Lung (tissue), 12 donors: ENCODE data around the gene ADIPOR2. TPM values are rescaled to one million over a fixed set of nuclear protein-coding genes. Genes with fewer than 3 reads are reported as not detected.

Source experiments
- ATAC-seq: fragments of 200-7000 bp; cut with Tn5 transposase; one replicate; pipeline ENCODE4 v1.9.1; 2020; ENCODE audit warnings: moderate number of reproducible peaks; ENCODE audit not compliant: insufficient read depth, low FRiP score
- DNase-seq, 3 donors: peaks; one replicate each; pipeline ENCODE4 v3.0.0-alpha.2; 2013 to 2017
- H3K27ac ChIP-seq, 2 donors: one replicate each; pipeline ENCODE4 v1.5.1; 2013; ENCODE audit warnings: mild to moderate bottlenecking in 2 of 2, moderate library complexity in 2 of 2, control low read depth in 1 of 2, inconsistent platforms in 1 of 2, low read depth in 1 of 2, low read length in 1 of 2
- H3K27me3 ChIP-seq, 3 donors: one replicate each; pipeline ENCODE4 v1.5.1; 2013; ENCODE audit warnings: low read length in 2 of 3; ENCODE audit not compliant: control insufficient read depth in 3 of 3, insufficient read depth in 3 of 3
- H3K36me3 ChIP-seq, 4 donors: one replicate each; pipeline ENCODE4 v1.5.1; 2013; ENCODE audit warnings: low read length in 4 of 4, mild to moderate bottlenecking in 1 of 4, moderate library complexity in 1 of 4; ENCODE audit not compliant: control insufficient read depth in 4 of 4, insufficient read depth in 4 of 4
- H3K4me1 ChIP-seq, 5 donors: one replicate each; pipeline ENCODE4 v1.5.1; 2013; ENCODE audit warnings: low read length in 5 of 5, mild to moderate bottlenecking in 2 of 5, moderate library complexity in 1 of 5; ENCODE audit not compliant: control insufficient read depth in 5 of 5, insufficient read depth in 5 of 5
- H3K4me3 ChIP-seq: one replicate; pipeline ENCODE4 v1.5.1; 2013; ENCODE audit warnings: mild to moderate bottlenecking, control low read depth, moderate library complexity
- H3K9ac ChIP-seq, 2 donors: one replicate each; pipeline ENCODE4 v1.5.1; 2013; ENCODE audit warnings: low read length in 2 of 2, control low read depth in 1 of 2; ENCODE audit not compliant: insufficient read depth in 1 of 2
- H3K9me3 ChIP-seq, 4 donors: one replicate each; pipeline ENCODE4 v1.5.1; 2013; ENCODE audit warnings: low read length in 3 of 4, mild to moderate bottlenecking in 1 of 4, moderate library complexity in 1 of 4; ENCODE audit not compliant: control insufficient read depth in 4 of 4, insufficient read depth in 3 of 4
- CTCF ChIP-seq: IDR thresholded peaks from 2 replicates; pipeline ENCODE4 v1.5.1; 2012; ENCODE audit warnings: mild to moderate bottlenecking; ENCODE audit errors: control extremely low read depth, extremely low read depth
- WGBS, 2 donors: extraction: QIAGEN DNeasy Blood & Tissue Kit; methylation state at CpG; one replicate each; pipeline ENCODE4 v1.1.7; 2013; 5-methylcytosine and 5-hydroxymethylcytosine counted together
- polyA plus RNA-seq, 2 donors: library from polyadenylated mRNA; stranded (reverse); fragments of 200-250 nt; gene quantifications; one replicate each; pipeline ENCODE4 v1.2.1, GENCODE V29; 2013
- total RNA-seq, 2 donors: library from RNA; depleted of rRNA in 1 of 2; stranded (reverse); fragments of >200 nt in 1 of 2; gene quantifications; one replicate each; pipeline ENCODE4 v1.2.1, GENCODE V29; 2014 to 2021
- donor health status: control.
- donor health status: control.
- donor health status: Bipolar disorder and iron deficiency.
- donor health status: healthy.
- donor health status: DM: yes; HTN: yes; CAD: no.

ADIPOR2 gene
- total and polyA plus RNA-seq, 4 donors = 31.9 to 61.1 (median 53.6) TPM

- no peaks in the 10 kb centered on the region for H3K27me3 ChIP-seq
Observed at GRCh38 chr12:1696800-1697199, 5.9 kb downstream of the ADIPOR2 start.

DNA sequence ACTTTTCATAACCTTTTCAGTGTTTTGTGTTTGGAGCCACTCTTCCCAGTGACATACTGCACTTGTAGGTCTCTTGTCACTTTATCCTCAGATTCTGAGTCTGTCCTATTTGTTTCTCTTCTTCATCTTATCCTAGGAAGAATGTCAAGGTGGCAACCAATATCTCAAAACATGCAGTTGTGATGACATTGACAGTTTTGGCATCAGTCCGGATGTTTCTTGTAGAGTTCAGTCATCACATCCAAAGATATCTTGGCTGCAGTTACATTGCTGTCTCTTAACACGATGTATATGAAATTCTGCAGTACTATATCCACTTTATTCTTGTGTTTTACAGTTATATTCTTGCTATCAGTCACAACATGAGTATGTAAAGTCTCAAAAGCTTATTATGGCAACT, 6.4 kb downstream of the ADIPOR2 start:
- no peaks in the 10 kb centered on the region for H3K27me3 ChIP-seq
- no peak overlapping the region for H3K9ac ChIP-seq
- WGBS, 2 donors = 52 to 57% methylated on average over 2 of the region's 2 CpGs
- H3K27ac ChIP-seq = no peak overlapping the region
- no peak for DNase-seq
- no peak overlapping the region for H3K4me3 ChIP-seq
- peaks cover 0 to 18% (median 13%) of the 10 kb centered on the region in 5 donors for H3K4me1 ChIP-seq
- no peak for ATAC-seq
- TF ChIP-seq CTCF = no peak
- H3K9me3 ChIP-seq = peaks cover 0 to 2% (median 0%) of the 10 kb centered on the region in 4 donors
- H3K36me3 ChIP-seq = peaks cover 0 to 4% (median 0%) of the 10 kb centered on the region in 4 donors

More at GRCh38 chr12:1696800-1697199, 5.9 kb downstream of the ADIPOR2 start:
- no peak for DNase-seq
- Histone ChIP-seq H3K9ac (no peak overlapping the region), H3K36me3 (peaks cover 0 to 4% (median 0%) of the 10 kb centered on the region in 4 donors), H3K4me1 (peaks cover 0 to 20% (median 13%) of the 10 kb centered on the region in 5 donors), H3K4me3 (no peak overlapping the region), H3K9me3 (peaks cover 0 to 2% (median 0%) of the 10 kb centered on the region in 4 donors), H3K27ac (no peak overlapping the region)
- ATAC-seq = no peak
- TF ChIP-seq CTCF = no peak

DNA sequence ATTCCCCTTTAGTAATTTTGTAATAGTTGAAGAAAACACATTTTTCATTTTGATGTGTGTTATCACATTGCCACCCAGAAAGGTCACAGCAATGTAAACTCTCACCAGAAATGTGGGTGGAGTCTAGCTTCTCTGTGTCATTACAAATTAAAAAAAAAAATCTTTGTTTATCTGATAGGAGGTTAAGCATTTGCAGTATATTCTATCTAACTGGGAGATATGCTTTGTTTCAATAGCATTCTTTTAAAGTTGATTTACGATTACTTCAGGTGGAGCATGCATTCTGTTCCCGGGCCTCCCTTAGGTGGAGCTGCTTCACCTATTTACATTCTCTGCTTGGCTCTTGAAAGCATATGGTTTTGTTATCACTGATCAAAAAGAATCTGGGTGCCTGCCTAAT, 7.8 kb downstream of the ADIPOR2 start:
- Histone ChIP-seq H3K9me3 (peaks cover 0 to 2% (median 0%) of the 10 kb centered on the region in 4 donors), H3K9ac (no peak overlapping the region), H3K4me3 (no peak overlapping the region), H3K4me1 (peaks cover 1 to 19% (median 13%) of the 10 kb centered on the region in 5 donors), H3K36me3 (peaks cover 0 to 4% (median 0%) of the 10 kb centered on the region in 4 donors), H3K27me3 (no peaks in the 10 kb centered on the region), H3K27ac (no peak overlapping the region)
- DNase-seq (no peak), ATAC-seq (no peak)
- WGBS, 2 donors = 45 to 75% methylated on average over 2 of the region's 2 CpGs
- TF ChIP-seq CTCF = no peak

DNA sequence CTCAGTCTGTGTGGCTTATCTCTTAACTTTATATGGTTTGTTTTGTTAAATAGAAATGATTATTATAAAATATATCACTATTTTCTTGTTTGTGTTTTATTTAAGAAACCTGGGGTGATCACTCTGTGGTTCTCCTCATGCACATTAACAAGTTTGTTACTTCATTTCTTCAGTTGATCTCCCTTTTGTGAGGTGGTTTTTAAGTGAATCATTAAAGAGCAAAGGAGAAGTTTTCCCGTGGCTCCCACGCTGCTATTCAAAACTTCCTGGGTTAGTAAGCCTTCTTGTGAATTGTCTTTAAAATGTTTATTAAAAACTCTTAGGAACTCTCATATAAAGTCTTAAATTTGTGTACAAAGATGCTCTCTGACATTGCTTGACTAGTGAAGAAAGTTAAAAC, 11.8 kb downstream of the ADIPOR2 start:
- 28 to 45% methylated on average over 2 of the region's 2 CpGs for WGBS, 2 donors
- DNase-seq (no peak), ATAC-seq (no peak)
- Histone ChIP-seq H3K9ac (no peak overlapping the region), H3K9me3 (peaks cover 0 to 2% (median 0%) of the 10 kb centered on the region in 4 donors), H3K27ac (no peak overlapping the region), H3K4me3 (no peak overlapping the region), H3K4me1 (peaks cover 5 to 12% (median 8%) of the 10 kb centered on the region in 5 donors), H3K36me3 (no peaks in the 10 kb centered on the region), H3K27me3 (no peaks in the 10 kb centered on the region)
- TF ChIP-seq CTCF = no peak
